Mesangial cell (primary cell): Measurements from ENCODE around the gene MAD2L1BP. TPM values are rescaled to one million over a fixed set of nuclear protein-coding genes. Genes with fewer than 3 reads are reported as not detected.

Source experiments
- total RNA-seq: library from RNA; depleted of rRNA; stranded (reverse); fragments of >200 nt; gene quantifications from 2 replicates; pipeline ENCODE4 v1.2.3, GENCODE V29; 2015

The MAD2L1BP gene
- total RNA-seq = 40.6 and 44.0 TPM in 2 replicates

GRCh38 chr6:43635387-43636307, at the start of gene MAD2L1BP:
Gene MAD2L1BP, plus strand, starts transcription at chr6:43635840. Its CDS starts 36 bp downstream, at chr6:43635876.

GRCh38 chr6:43629104-43629504, 6.5 kb upstream of the MAD2L1BP start, which contains the start of gene GTPBP2:
Gene GTPBP2, minus strand, starts transcription at chr6:43629264. Its CDS starts 102 bp downstream, at chr6:43629162.

GRCh38 chr6:43644940-43645612, 9.4 kb downstream of the MAD2L1BP start, which contains the start of gene RSPH9:
Gene RSPH9, plus strand, starts transcription at chr6:43645036. Its CDS starts 63 bp downstream, at chr6:43645099.

GRCh38 chr6:43687437-43688347, 52.1 kb downstream of the MAD2L1BP start, which contains the start of gene MRPS18A:
Gene MRPS18A, minus strand, starts transcription at chr6:43687791. Its CDS starts 12 bp downstream, at chr6:43687779.

Other genes starting within 250 kb of the MAD2L1BP start
- gene ABCC10, start 208.3 kb upstream of the MAD2L1BP start, total RNA-seq = 23.5 and 32.1 TPM in 2 replicates
- gene DLK2, start 180.3 kb upstream of the MAD2L1BP start, total RNA-seq = 0.38 and 1.3 TPM in 2 replicates
- 15.3 and 20.3 TPM in 2 replicates for gene TJAP1, start 158.3 kb upstream of the MAD2L1BP start, total RNA-seq
- under 0.01 and 1.4 TPM in 2 replicates for gene LRRC73, start 125.5 kb upstream of the MAD2L1BP start, total RNA-seq
- 93.5 and 107 TPM in 2 replicates for gene YIPF3, start 118.9 kb upstream of the MAD2L1BP start, total RNA-seq
- 17.5 and 24.8 TPM in 2 replicates for gene POLR1C, start 118.8 kb upstream of the MAD2L1BP start, total RNA-seq
- gene XPO5, start 59.8 kb upstream of the MAD2L1BP start, total RNA-seq = 29.2 and 46.4 TPM in 2 replicates
- gene POLH, start 59.7 kb upstream of the MAD2L1BP start, total RNA-seq = 11.3 and 22.2 TPM in 2 replicates
- 48.9 and 52.5 TPM in 2 replicates for gene GTPBP2, start 6.6 kb upstream of the MAD2L1BP start, total RNA-seq
- 0.16 and 0.89 TPM in 2 replicates for gene RSPH9, start 9.2 kb downstream of the MAD2L1BP start, total RNA-seq
- gene MRPS18A, start 52.0 kb downstream of the MAD2L1BP start, total RNA-seq = 57.3 and 59.8 TPM in 2 replicates
- gene VEGFA, start 134.4 kb downstream of the MAD2L1BP start, total RNA-seq = 46.0 and 76.3 TPM in 2 replicates